Left lung (tissue), 10 donors: ENCODE measurements around the gene KCNAB2. TPM values are rescaled to one million over a fixed set of nuclear protein-coding genes. Genes with fewer than 3 reads are reported as not detected.

ENCODE experiments used
- ATAC-seq: fragments of 200-7000 bp; cut with Tn5 transposase; one replicate; pipeline ENCODE4 v1.9.1; 2020; ENCODE audit warnings: moderate library complexity
- DNase-seq, 4 donors: peaks; one replicate each; pipeline ENCODE4 v3.0.0-alpha.2; 2013 to 2020
- H3K27ac ChIP-seq, 2 donors: fragments of 200-600 bp; sonication (generic) in 1 of 2; one replicate each; pipeline versions ENCODE4 v1.5.0 to v1.8.0; 2020 to 2021
- H3K27me3 ChIP-seq, 2 donors: fragments of 200-600 bp; sonication (generic) in 1 of 2; one replicate each; pipeline versions ENCODE4 v1.5.0 to v1.8.0; 2020 to 2021
- H3K36me3 ChIP-seq, 2 donors: fragments of 200-600 bp; sonication (generic) in 1 of 2; one replicate each; pipeline versions ENCODE4 v1.5.0 to v1.8.0; 2020 to 2021
- H3K4me1 ChIP-seq, 2 donors: fragments of 200-600 bp; one replicate each; pipeline ENCODE4 v1.8.0; 2021
- H3K4me3 ChIP-seq, 2 donors: fragments of 200-600 bp; sonication (generic) in 1 of 2; one replicate each; pipeline versions ENCODE4 v1.5.0 to v1.8.0; 2020 to 2021; ENCODE audit warnings: mild to moderate bottlenecking in 1 of 2
- H3K9me3 ChIP-seq, 2 donors: fragments of 200-600 bp; sonication (generic) in 1 of 2; one replicate each; pipeline versions ENCODE4 v1.5.0 to v1.8.0; 2020 to 2021
- CTCF ChIP-seq, 2 donors: fragments of 200-600 bp; sonication (generic) in 1 of 2; IDR thresholded peaks; one replicate each; pipeline versions ENCODE4 v1.5.0 to v1.8.0; 2021; ENCODE audit warnings: antibody characterized with exemption in 2 of 2
- intact Hi-C, 2 donors: fragments of 100-400 bp; cut with DNase I; formaldehyde crosslinking; loops; one replicate each; pipeline versions ENCODE4 v1.11.2 to v1.14.2; 2022
- polyA plus RNA-seq, 6 donors: library from polyadenylated mRNA; unstranded; fragments of 120-200 nt; gene quantifications; one replicate each; pipeline ENCODE4 v1.2.1, GENCODE V29; 2013; ENCODE audit not compliant: insufficient read length in 6 of 6
- total RNA-seq, 2 donors: library from RNA; stranded (reverse); fragmentation: NEBNext Ultra II Directional; extraction: Animal tissue kit (Norgen Biotek cat#: 25700); gene quantifications; one replicate each; pipeline ENCODE4 v1.2.1, GENCODE V29; 2021
- donor health status: DM: no; HTN: yes; CAD: no.
- donor health status: DM: no; HTN: no; CAD: no.

KCNAB2 gene
- total and polyA plus RNA-seq, 8 donors = 5.6 to 82.5 (median 6.7) TPM

DNA sequence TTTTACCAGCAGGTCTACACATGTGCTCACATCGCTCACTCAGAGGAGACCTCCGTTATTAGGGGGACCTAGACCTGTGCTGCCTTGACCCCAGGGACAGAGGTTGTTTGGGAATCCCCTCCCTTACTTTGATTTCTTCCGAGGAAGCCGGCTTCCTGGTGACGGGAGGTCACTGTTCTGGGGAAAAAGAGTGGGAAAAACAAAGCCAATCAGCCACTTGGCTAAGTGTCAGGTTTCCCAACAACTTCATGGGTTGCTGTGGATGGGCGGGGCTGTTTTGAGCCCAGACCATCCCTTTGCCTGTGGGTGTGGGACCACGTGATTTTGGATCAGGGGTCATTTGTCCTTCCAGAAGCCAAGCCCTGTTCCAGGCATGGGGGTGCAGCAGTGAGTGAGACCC lies 7.1 kb upstream of the KCNAB2 start:
- no peak overlapping the region for H3K4me3 ChIP-seq
- ATAC-seq (no peak), DNase-seq (no peak)
- H3K36me3 ChIP-seq = peaks cover 0 to 56% of the 10 kb centered on the region in 2 donors
- intact Hi-C loops = no loop called here
- H3K4me1 ChIP-seq = peaks cover 0 to 36% of the 10 kb centered on the region in 2 donors
- no peaks in the 10 kb centered on the region for H3K27me3 ChIP-seq
- no peak for TF ChIP-seq CTCF (IDR thresholded peaks at IDR 0.05)
- no peaks in the 10 kb centered on the region for H3K9me3 ChIP-seq
- no peak overlapping the region for H3K27ac ChIP-seq

- DNase-seq (peak in 1 of 4 donors; percentile 58), ATAC-seq (no peak)
- TF ChIP-seq CTCF (IDR thresholded peaks at IDR 0.05) = no peak
- Histone ChIP-seq H3K36me3 (peaks cover 0 to 60% of the 10 kb centered on the region in 2 donors), H3K4me3 (no peak overlapping the region), H3K27ac (no peak overlapping the region), H3K9me3 (no peaks in the 10 kb centered on the region), H3K27me3 (no peaks in the 10 kb centered on the region), H3K4me1 (peaks cover 0 to 36% of the 10 kb centered on the region in 2 donors)
- intact Hi-C loops = no loop called here
Measured at GRCh38 chr1:6039031-6039430, 6.7 kb upstream of the KCNAB2 start.

DNA sequence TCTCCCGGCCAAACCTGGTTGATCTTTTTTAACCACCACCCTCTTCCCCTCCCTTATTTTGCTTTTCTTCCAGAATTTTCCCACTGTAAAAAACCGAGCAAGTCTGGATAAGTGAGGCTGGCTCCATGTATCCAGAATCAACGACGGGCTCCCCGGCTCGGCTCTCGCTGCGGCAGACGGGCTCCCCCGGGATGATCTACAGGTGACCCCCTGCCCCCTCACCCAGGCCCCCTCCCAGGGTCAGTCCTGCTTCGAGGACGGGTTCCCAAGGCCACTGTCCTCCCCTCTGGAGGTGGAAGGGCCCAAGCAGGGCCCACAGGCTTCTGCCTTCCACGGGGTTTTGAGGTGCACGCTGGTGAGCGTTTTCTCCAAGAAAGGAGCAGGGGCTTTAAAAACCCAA lies 5.2 kb upstream of the KCNAB2 start:
- intact Hi-C loops = no loop called here
- DNase-seq (peak in 1 of 4 donors; percentile 58), ATAC-seq (no peak)
- Histone ChIP-seq H3K4me3 (no peak overlapping the region), H3K27me3 (no peaks in the 10 kb centered on the region), H3K9me3 (no peaks in the 10 kb centered on the region), H3K27ac (no peak overlapping the region), H3K36me3 (peaks cover 0 to 67% of the 10 kb centered on the region in 2 donors), H3K4me1 (peaks cover 0 to 27% of the 10 kb centered on the region in 2 donors)
- no peak for TF ChIP-seq CTCF (IDR thresholded peaks at IDR 0.05)

DNA sequence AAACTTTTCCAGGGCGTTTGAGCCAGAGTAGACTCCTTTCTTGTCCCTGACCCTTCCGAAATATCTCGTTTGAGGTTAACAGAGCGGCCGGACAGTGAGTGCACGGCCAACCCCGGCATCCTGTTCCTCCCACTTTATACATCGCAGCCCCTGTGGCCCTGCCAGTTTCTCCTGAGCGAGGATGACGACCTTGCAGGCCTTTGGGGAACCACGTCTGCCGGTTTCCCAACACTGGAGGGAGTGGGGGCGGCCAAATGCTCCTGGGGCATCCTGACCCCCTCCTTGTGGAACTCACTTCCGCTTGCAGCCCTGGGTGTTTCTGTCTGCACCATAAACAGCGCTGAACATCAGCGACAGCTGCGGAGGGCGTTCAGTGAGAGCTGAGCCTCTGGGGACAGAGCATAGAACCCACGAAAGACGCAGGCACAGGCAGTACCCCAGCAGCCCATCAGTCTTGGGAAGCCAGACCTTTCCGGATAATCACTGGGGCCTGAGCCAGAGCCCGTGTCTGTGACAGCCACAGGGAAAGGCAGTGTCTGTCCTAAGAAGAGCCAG lies 4.8 kb upstream of the KCNAB2 start:
- ATAC-seq (no peak), DNase-seq (peak in 1 of 4 donors; percentile 73)
- Histone ChIP-seq H3K27me3 (no peaks in the 10 kb centered on the region), H3K4me3 (no peak overlapping the region), H3K36me3 (peaks cover 0 to 67% of the 10 kb centered on the region in 2 donors), H3K4me1 (peaks cover 0 to 27% of the 10 kb centered on the region in 2 donors), H3K9me3 (no peaks in the 10 kb centered on the region), H3K27ac (no peak overlapping the region)
- intact Hi-C loops = no loop called here
- no peak for TF ChIP-seq CTCF (IDR thresholded peaks at IDR 0.05)

- H3K36me3 ChIP-seq = peaks cover 0 to 70% of the 10 kb centered on the region in 2 donors
- no peak overlapping the region for H3K4me3 ChIP-seq
- TF ChIP-seq CTCF (IDR thresholded peaks at IDR 0.05) = peak; percentile 25 to 46
- H3K9me3 ChIP-seq = no peaks in the 10 kb centered on the region
- DNase-seq = peak in 1 of 4 donors; percentile 87
- H3K27ac ChIP-seq = no peak overlapping the region
- intact Hi-C loops = no loop called here
- ATAC-seq = peak; percentile 60
- no peaks in the 10 kb centered on the region for H3K27me3 ChIP-seq
- peaks cover 0 to 27% of the 10 kb centered on the region in 2 donors for H3K4me1 ChIP-seq
Measured at GRCh38 chr1:6041432-6042062, 4.1 kb upstream of the KCNAB2 start.
